Hematopoietic multipotent progenitor cell treated with erythropoietin and hydrocortisone succinate and interleukin-3 and kit ligand, for 15 days (in vitro differentiated cells): Measurements from ENCODE around the gene C1QTNF3.

ENCODE experiments used
- DNase-seq: peaks from one replicate; pipeline ENCODE4 v3.0.0-alpha.2; 2015; ENCODE audit warnings: low spot score

Gene C1QTNF3

DNA sequence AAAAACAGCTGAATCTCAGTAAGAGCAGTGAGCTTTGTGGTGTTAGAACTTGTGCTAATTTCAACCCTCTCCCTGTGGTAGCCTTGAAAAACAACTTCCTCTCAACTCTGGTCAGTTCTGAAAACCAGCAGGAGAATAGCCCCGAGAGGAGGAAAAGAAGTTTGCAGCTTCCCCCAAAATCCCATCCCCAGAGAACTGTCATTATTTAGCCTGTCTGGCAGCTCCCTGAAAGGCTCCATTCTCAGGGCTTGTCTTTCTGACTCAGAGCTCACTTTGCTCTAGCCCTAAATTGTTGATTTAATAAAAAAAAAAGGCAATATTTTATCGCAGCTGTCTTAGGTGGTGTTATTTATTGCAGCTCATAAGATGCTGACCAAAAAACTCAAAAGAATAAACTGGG lies 47.1 kb downstream of the C1QTNF3 start:
- DNase-seq, result no peak

GRCh38 chr5:33994845-33995244 lies 48.2 kb downstream of the C1QTNF3 start:
- DNase-seq, result no peak

DNA sequence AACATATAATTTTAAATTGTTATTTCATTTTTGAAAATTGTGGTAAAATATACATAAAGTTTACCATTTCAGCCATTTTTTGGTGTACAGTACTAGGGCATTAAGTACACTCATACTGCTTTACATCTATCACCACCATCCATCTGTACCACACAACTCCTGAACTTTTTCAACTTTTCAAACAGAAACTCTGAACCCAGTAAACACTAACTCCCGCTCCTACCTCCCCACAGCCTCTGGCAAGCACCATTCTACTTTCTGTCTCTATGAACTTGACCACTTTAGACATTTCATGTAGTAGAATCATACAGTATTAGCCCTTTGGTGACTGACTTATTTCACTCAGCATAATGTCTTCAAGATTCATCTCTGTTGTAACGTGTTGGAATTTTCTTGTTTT lies 50.1 kb downstream of the C1QTNF3 start:
- no peak for DNase-seq

- DNase-seq, result no peak
Observed at GRCh38 chr5:33985447-33985846, 57.6 kb downstream of the C1QTNF3 start.

- no peak for DNase-seq
Observed at GRCh38 chr5:33984671-33985124, 58.3 kb downstream of the C1QTNF3 start, which contains the start of gene SLC45A2. SLC45A2 (minus strand) TSS chr5:33984693; CDS start chr5:33984583, 110 bp downstream.

DNA sequence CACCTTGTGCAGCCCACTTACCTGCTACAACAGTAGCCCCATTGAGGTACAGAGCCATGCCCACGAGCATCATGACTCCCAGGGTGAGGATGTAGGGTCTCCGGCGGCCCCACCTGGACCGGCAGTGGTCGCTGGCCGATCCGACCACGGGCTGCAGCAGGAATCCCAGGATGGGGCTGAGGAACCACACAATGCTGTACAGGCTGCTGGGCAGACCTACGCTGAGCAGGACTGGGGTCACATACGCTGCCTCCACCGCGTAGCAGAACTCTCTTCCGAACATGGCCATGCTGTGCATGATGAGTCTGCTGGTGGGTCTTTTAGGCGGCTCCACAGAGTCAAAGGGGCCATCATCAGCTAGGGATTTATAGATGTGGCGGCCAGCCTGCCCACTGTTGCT lies 58.8 kb downstream of the C1QTNF3 start:
- no peak for DNase-seq

DNA sequence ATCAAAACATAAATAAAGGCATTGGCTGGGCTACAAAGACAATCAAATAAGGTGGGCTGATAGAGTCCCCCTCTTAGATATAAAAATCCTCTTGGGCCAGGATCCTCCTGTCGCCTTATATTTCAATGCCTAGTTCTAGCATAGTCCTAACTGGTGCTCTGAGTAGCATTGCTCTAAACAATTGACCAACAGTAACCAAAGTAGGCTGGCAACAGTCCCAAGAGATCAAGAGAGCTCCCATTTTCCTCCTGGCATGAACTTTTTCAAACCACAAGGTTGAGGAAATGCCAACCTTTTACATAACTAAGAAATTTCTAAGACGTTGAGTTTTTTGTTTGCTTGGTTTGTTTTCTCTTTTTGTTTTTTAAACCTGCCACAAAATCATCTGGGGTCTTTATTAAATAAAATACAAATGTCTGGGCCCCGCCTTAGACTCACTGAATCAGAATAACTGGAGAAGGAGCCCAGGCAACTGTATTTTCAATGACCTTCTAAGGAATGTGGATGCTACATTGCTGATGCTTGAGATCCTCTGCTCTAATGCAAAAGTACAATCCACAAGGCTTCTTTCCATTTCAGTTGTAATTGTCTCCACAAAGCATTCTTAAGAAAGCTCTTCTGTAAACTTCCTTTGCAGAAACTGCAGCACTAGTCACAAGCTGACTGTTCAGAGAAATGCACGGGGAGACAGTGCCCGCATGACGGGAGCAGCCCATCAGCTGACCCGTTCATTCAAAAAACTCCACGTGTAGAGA lies 61.4 kb downstream of the C1QTNF3 start:
- no peak for DNase-seq

DNA sequence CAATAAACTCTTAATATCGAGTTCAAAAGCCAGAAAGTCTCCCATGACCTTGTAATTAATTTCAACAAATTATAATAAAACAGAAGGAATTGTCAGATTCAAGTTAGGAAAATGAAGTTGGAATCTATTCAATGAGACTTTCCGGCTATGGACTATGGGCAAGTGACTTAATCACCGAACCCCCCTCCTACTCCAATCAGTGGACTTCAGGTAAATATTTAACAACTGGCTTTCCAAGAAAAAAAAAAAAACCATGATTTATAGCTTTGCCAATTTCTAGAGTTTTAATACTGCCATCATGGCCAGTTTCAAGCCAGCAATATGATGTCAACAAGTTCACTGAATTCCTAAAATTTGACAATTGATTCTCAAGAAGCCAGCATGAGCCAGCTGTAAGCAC lies 63.0 kb downstream of the C1QTNF3 start:
- no peak for DNase-seq

DNA sequence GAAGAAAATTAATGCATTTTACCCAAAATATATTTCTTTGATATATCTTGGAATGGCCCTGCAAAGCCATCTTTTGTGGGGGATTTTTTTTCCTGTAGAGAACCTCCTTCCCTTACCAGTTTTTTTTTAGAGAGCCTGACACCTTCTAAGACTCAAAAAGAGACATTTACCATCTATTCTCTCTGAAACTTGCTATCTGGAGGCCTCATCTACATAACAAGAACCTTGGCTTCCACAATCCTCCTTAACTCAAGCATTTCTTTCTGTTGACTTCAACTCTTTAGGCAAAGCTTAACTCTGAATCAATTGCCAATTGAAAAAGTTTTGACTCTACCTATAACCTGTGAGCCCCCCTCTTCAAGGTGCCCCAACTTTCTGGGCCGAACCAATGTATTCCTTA lies 64.7 kb downstream of the C1QTNF3 start:
- no peak for DNase-seq

DNA sequence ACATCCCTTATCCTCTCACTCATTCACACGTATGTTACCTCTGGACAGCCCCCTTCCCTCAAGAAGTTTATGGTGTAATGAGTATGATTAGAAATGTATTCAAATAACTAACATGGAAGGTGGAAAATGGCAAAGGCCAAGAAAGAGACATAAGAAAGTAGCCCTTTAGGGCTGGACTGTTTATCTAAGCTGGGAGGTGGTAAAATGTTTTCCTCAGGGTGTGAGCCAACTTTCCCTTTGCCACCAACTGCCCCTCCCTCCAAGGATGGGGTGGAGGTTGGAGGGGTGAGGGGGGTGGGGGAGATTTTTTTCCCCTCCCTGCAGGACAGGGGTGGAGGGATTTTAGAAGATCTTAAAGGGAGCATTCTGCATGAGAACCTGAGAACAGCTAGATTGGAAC lies 66.7 kb downstream of the C1QTNF3 start:
- no peak for DNase-seq

- no peak for DNase-seq
Observed at GRCh38 chr5:33975852-33976251, 67.2 kb downstream of the C1QTNF3 start.

GRCh38 chr5:33973271-33973670 lies 69.7 kb downstream of the C1QTNF3 start:
- no peak for DNase-seq

- DNase-seq, result no peak
Observed at GRCh38 chr5:33969572-33970452, 73.2 kb downstream of the C1QTNF3 start.

GRCh38 chr5:33968211-33969005 lies 74.6 kb downstream of the C1QTNF3 start:
- no peak for DNase-seq
